OCI-LY7 (cell line): ENCODE data around the gene GMEB2. TPM values are rescaled to one million over a fixed set of nuclear protein-coding genes. Genes with fewer than 3 reads are reported as not detected.

ENCODE experiments used
- BruUV-seq: library from RNA; stranded (reverse); fragments of 400-500 nt; replicated peaks from 2 replicates; lab custom pipeline; 2021; lab: Mats Ljungman, UMichigan
- CTCF ChIA-PET: fragments of 300-600 bp; sonication (Branson Sonifier 250); formaldehyde crosslinking; loops from one replicate; lab custom pipeline; 2022; ENCODE audit warnings: antibody characterized with exemption; ENCODE audit not compliant: unreplicated experiment; lab: Charles Lee
- POLR2A ChIA-PET: fragments of 300-600 bp; sonication (Branson Sonifier 250); formaldehyde crosslinking; loops from one replicate; lab custom pipeline; 2022; ENCODE audit warnings: antibody characterized with exemption; lab: Charles Lee
- DNase-seq: peaks from one replicate; pipeline ENCODE4 v3.0.0-alpha.2; 2015; ENCODE audit warnings: low spot score
- H2AFZ ChIP-seq: fragments of 200-600 bp; sonication (generic), shearing (Covaris generic); 2 replicates; pipeline ENCODE4 v1.6.1; 2014; ENCODE audit warnings: mild to moderate bottlenecking, antibody characterized with exemption, low read length, moderate library complexity
- H3K27ac ChIP-seq: fragments of 200-600 bp; sonication (generic); 2 replicates; pipeline ENCODE4 v1.5.1; 2014; ENCODE audit warnings: mixed run types, low read depth, mild to moderate bottlenecking, moderate library complexity, low read length, inconsistent platforms; ENCODE audit not compliant: poor library complexity, severe bottlenecking
- H3K36me3 ChIP-seq: fragments of 200-600 bp; sonication (generic); 2 replicates; pipeline ENCODE4 v1.6.1; 2014; ENCODE audit warnings: mild to moderate bottlenecking, antibody characterized with exemption, low read length, moderate library complexity, mixed read lengths; ENCODE audit not compliant: insufficient read depth
- H3K4me1 ChIP-seq: fragments of 200-600 bp; sonication (generic); 2 replicates; pipeline ENCODE4 v1.5.1; 2014; ENCODE audit warnings: mild to moderate bottlenecking, low read length; ENCODE audit not compliant: insufficient read depth, poor library complexity, severe bottlenecking
- H3K4me2 ChIP-seq: fragments of 200-600 bp; sonication (generic); 2 replicates; pipeline ENCODE4 v1.6.1; 2014; ENCODE audit warnings: mild to moderate bottlenecking, low read length
- H3K4me3 ChIP-seq: fragments of 200-600 bp; sonication (generic); 2 replicates; pipeline ENCODE4 v1.5.1; 2014; ENCODE audit warnings: mild to moderate bottlenecking, low read depth, low read length; ENCODE audit not compliant: poor library complexity, severe bottlenecking
- H3K79me2 ChIP-seq: fragments of 200-600 bp; sonication (generic); 2 replicates; pipeline ENCODE4 v1.6.1; 2016; ENCODE audit warnings: low read depth, mild to moderate bottlenecking, low read length, moderate library complexity, mixed read lengths; ENCODE audit not compliant: insufficient read depth
- H3K9me2 ChIP-seq: fragments of 200-600 bp; sonication (generic); 2 replicates; pipeline ENCODE4 v1.6.1; 2016; ENCODE audit warnings: mild to moderate bottlenecking, low read length, mixed read lengths; ENCODE audit not compliant: insufficient read depth
- H3K9me3 ChIP-seq: fragments of 200-600 bp; sonication (generic); 2 replicates; pipeline ENCODE4 v1.6.1; 2014; ENCODE audit warnings: mild to moderate bottlenecking, mixed run types, low read length, mixed read lengths
- H4K20me1 ChIP-seq: fragments of 200-600 bp; sonication (generic); 2 replicates; pipeline ENCODE4 v1.6.1; 2014; ENCODE audit warnings: mild to moderate bottlenecking, antibody characterized with exemption, low read length, moderate library complexity, mixed read lengths; ENCODE audit not compliant: insufficient read depth
- EZH2phosphoT487 ChIP-seq: fragments of 200-600 bp; sonication (generic); IDR thresholded peaks from 2 replicates; pipeline ENCODE4 v1.6.1; 2018; ENCODE audit warnings: low read depth, borderline replicate concordance, mild to moderate bottlenecking, mixed run types, antibody characterized with exemption, low read length, moderate library complexity, mixed read lengths
- intact Hi-C: fragments of 100-400 bp; cut with micrococcal nuclease; formaldehyde crosslinking; loops from one replicate; pipeline ENCODE4 v1.10.0; 2022; ENCODE audit not compliant: unreplicated experiment
- total RNA-seq, 2 experiments: library from RNA; depleted of rRNA in 1 of 2; stranded (reverse); fragments of >200 nt in 1 of 2; shearing (Covaris generic) in 1 of 2; gene quantifications; 2 replicates each; pipeline ENCODE4 v1.2.3, GENCODE V29; 2014 to 2022
- TF ChIP-seq, protein P1 (sequence below): fragments of 200-600 bp; sonication (generic); conservative IDR thresholded peaks from 2 replicates; pipeline ENCODE4 v1.5.1; 2014; ENCODE audit warnings: mild to moderate bottlenecking, antibody characterized with exemption, low read length, moderate library complexity, mixed read lengths

GMEB2 gene
- total RNA-seq, 2 experiments from 2014 or later, result 15.6 TPM

- no peak overlapping the region for H2AFZ ChIP-seq
- no peaks in the 10 kb centered on the region for H3K79me2 ChIP-seq
- H4K20me1 ChIP-seq, result no peaks in the 10 kb centered on the region
- no peaks in the 10 kb centered on the region for H3K9me2 ChIP-seq
- no peaks in the 10 kb centered on the region for H3K9me3 ChIP-seq
- H3K4me2 ChIP-seq, result no peak overlapping the region
- no peak overlapping the region for H3K4me3 ChIP-seq
- intact Hi-C loops, result no loop called here
- BruUV-seq, result TSS peak; percentile 81
- no peak for DNase-seq
- no peaks in the 10 kb centered on the region for H3K4me1 ChIP-seq
- peaks cover 24% of the 10 kb centered on the region; the same call in 1 of the 2 replicates for H3K36me3 ChIP-seq
- ChIA-PET POLR2A (no interaction called here), CTCF (no interaction called here)
- H3K27ac ChIP-seq, result no peak overlapping the region
- no peak for TF ChIP-seq EZH2phosphoT487
- TF ChIP-seq, protein P1, sequence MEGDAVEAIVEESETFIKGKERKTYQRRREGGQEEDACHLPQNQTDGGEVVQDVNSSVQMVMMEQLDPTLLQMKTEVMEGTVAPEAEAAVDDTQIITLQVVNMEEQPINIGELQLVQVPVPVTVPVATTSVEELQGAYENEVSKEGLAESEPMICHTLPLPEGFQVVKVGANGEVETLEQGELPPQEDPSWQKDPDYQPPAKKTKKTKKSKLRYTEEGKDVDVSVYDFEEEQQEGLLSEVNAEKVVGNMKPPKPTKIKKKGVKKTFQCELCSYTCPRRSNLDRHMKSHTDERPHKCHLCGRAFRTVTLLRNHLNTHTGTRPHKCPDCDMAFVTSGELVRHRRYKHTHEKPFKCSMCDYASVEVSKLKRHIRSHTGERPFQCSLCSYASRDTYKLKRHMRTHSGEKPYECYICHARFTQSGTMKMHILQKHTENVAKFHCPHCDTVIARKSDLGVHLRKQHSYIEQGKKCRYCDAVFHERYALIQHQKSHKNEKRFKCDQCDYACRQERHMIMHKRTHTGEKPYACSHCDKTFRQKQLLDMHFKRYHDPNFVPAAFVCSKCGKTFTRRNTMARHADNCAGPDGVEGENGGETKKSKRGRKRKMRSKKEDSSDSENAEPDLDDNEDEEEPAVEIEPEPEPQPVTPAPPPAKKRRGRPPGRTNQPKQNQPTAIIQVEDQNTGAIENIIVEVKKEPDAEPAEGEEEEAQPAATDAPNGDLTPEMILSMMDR, result no peak
Observed at GRCh38 chr20:63587776-63588591, 38.9 kb downstream of the GMEB2 start.

DNA sequence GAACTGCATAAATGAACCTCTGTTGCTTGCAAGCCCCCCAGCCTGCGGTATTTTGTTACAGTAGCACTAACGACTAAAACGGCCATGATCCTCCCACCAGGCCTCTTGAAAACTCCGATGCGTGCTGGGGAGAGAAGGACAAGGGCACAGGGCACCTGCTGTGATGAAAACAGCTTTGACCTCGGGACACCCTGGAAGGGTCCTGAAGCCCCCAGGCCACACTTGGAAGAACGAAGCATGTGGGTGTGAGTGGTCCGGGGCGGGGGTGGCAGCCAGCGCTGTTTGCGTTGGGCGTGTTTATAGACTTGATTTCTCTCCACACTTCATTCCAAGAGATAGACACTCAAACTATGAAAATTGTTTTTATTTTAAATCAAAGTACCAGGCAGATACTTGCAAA is 39.6 kb downstream of the GMEB2 start:
- intact Hi-C loops, result no loop called here
- POLR2A ChIA-PET, result no interaction called here
- BruUV-seq, result no TSS peak
- no peak overlapping the region for H3K4me2 ChIP-seq
- peaks cover 22% of the 10 kb centered on the region; the same call in 1 of the 2 replicates for H3K36me3 ChIP-seq
- TF ChIP-seq, protein P1, result no peak
- TF ChIP-seq EZH2phosphoT487, result no peak
- H3K4me3 ChIP-seq, result no peak overlapping the region
- no peaks in the 10 kb centered on the region for H4K20me1 ChIP-seq
- no peaks in the 10 kb centered on the region for H3K4me1 ChIP-seq
- no peaks in the 10 kb centered on the region for H3K79me2 ChIP-seq
- no peaks in the 10 kb centered on the region for H3K9me3 ChIP-seq
- no peak for DNase-seq
- H2AFZ ChIP-seq, result no peak overlapping the region
- H3K27ac ChIP-seq, result no peak overlapping the region
- CTCF ChIA-PET, result no interaction called here
- no peaks in the 10 kb centered on the region for H3K9me2 ChIP-seq

- Histone ChIP-seq H3K4me2 (no peak overlapping the region), H3K9me2 (no peaks in the 10 kb centered on the region), H3K79me2 (no peaks in the 10 kb centered on the region), H4K20me1 (no peaks in the 10 kb centered on the region), H2AFZ (no peak overlapping the region), H3K27ac (no peak overlapping the region), H3K9me3 (no peaks in the 10 kb centered on the region), H3K4me1 (no peaks in the 10 kb centered on the region), H3K4me3 (no peak overlapping the region), H3K36me3 (peaks cover 18% of the 10 kb centered on the region; the same call in 1 of the 2 replicates)
- CTCF ChIA-PET, result no interaction called here
- TF ChIP-seq EZH2phosphoT487, result no peak
- TF ChIP-seq, protein P1, result no peak
- no peak for DNase-seq
- intact Hi-C loops, result no loop called here
- BruUV-seq, result no TSS peak
- POLR2A ChIA-PET, result no interaction called here
Observed at GRCh38 chr20:63586797-63587196, 40.1 kb downstream of the GMEB2 start.
